HepG2 (cell line): Measurements from ENCODE around the gene INTS1.

ENCODE experiments used
- CBFB ChIP-seq: sonication (generic); formaldehyde crosslinking; IDR thresholded peaks from 2 replicates; pipeline ENCODE4 v1.4.0; 2020; ENCODE audit warnings: missing genetic modification reagents
- NR3C1 ChIP-seq: sonication (generic); formaldehyde crosslinking; IDR thresholded peaks from 2 replicates; pipeline ENCODE4 v1.4.0; 2020; ENCODE audit warnings: missing genetic modification reagents
- PAX8 ChIP-seq: sonication (generic); formaldehyde crosslinking; IDR thresholded peaks from 2 replicates; pipeline ENCODE4 v1.8.0; 2022; ENCODE audit warnings: mild to moderate bottlenecking, missing genetic modification reagents, borderline replicate concordance
- POLR2A ChIP-seq, 2 experiments: IDR thresholded peaks; 2 replicates each; pipeline ENCODE4 v1.6.1; 2011; ENCODE audit warnings: low read depth in 2 of 2, low read length in 2 of 2, mild to moderate bottlenecking in 1 of 2, moderate library complexity in 1 of 2; ENCODE audit not compliant: insufficient read depth in 1 of 2
- SRSF9 ChIP-seq: fragments of 200-400 bp; formaldehyde crosslinking; IDR thresholded peaks from 2 replicates; pipeline ENCODE4 v1.6.1; 2018; ENCODE audit warnings: borderline replicate concordance, mild to moderate bottlenecking, low read depth, low read length; ENCODE audit not compliant: insufficient read depth, poor library complexity, severe bottlenecking
- TEAD2 ChIP-seq: sonication (generic); formaldehyde crosslinking; IDR thresholded peaks from 2 replicates; pipeline ENCODE4 v1.9.0; 2021; ENCODE audit warnings: missing genetic modification reagents
- THAP9 ChIP-seq: sonication (generic); formaldehyde crosslinking; IDR thresholded peaks from 2 replicates; pipeline ENCODE4; 2020; ENCODE audit warnings: missing genetic modification reagents, mild to moderate bottlenecking, borderline replicate concordance
- TSC22D2 ChIP-seq: sonication (generic); formaldehyde crosslinking; IDR thresholded peaks from 2 replicates; pipeline ENCODE4 v1.5.1; 2020; ENCODE audit warnings: missing genetic modification reagents, mild to moderate bottlenecking, borderline replicate concordance
- ZBTB7A ChIP-seq: sonication (generic); formaldehyde crosslinking; IDR thresholded peaks from 2 replicates; pipeline ENCODE4 v1.8.0; 2022; ENCODE audit warnings: mild to moderate bottlenecking, missing genetic modification reagents
- ZNF24 ChIP-seq: fragments of 450-650 bp; IDR thresholded peaks from 2 replicates; pipeline ENCODE4 v1.6.1; 2017; ENCODE audit warnings: antibody characterized with exemption, mild to moderate bottlenecking
- ZNF652 ChIP-seq: IDR thresholded peaks from 2 replicates; pipeline ENCODE4 v1.6.1; 2016; ENCODE audit warnings: low read depth, borderline replicate concordance

GRCh38 chr7:1484569-1484968 is 19.6 kb downstream of the INTS1 start:
- TF ChIP-seq TEAD2 (CRISPR knock-in tag) (no peak), ZNF24 (no peak), ZBTB7A (CRISPR knock-in tag) (no peak), SRSF9 (no peak), POLR2A (IDR thresholded peaks at IDR 0.05; ENCODE audit: insufficient read depth in 1 of 2, low read depth in 2 of 2, low read length in 2 of 2) (no peak), TSC22D2 (CRISPR knock-in tag) (no peak), THAP9 (no peak), ZNF652 (CRISPR knock-in tag) (no peak), PAX8 (CRISPR knock-in tag) (no peak), NR3C1 (CRISPR knock-in tag) (no peak), CBFB (CRISPR knock-in tag) (no peak)
